ENCODE data around the gene ANKEF1. TPM values are rescaled to one million over a fixed set of nuclear protein-coding genes. Genes with fewer than 3 reads are reported as not detected.

Gene ANKEF1
- total RNA-seq, 1 experiment from 2014 or later = 8.3 TPM

DNA sequence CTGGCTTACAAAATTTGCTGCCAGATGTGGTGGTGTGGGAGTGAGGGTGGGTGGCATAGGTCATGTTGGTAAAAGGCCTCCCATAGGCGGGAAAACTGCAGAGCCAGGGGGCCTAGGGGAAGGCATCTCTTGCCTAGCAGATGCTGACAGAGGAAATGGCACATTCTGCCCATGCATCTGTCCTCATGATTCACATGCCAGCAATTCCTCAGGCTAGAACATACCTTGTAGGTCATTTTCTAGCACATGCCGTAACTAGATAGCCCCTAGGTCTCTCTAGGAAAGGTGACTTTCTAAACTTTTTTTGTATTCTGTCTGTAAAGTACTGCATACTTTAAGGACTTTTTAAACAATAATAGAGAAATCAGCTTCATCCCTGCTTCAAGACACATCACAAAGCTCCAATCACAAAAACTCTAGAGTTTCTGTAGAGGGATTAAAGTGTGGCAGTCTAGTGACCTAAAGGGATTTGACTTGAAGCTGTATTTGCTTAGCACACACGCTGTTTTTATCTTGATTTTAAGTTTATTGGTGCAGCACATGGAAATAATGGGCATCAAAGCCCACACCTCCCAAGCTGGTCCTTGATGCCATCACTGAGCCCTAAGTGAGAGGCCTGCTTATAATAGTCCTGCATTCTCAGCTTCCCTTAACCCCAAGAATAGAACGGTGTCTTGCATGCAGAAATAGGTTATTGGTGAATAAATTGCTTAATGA lies 55.2 kb downstream of the ANKEF1 start:
- H3K36me3 Mint-ChIP-seq (ENCODE audit: insufficient read depth in 1 of 3, low read depth in 3 of 3) = no peaks in the 10 kb centered on the region
- no peak overlapping the region for H3K14ac ChIP-seq (ENCODE audit: insufficient read depth, low read length)
- no peaks in the 10 kb centered on the region for H3K27me3 Mint-ChIP-seq (ENCODE audit: low read depth)
- H3K4me1 Mint-ChIP-seq = peaks cover 27 to 29% of the 10 kb centered on the region in 2 experiments
- H3K9me3 ChIP-seq (ENCODE audit: control insufficient read depth, low read depth, low read length) = no peaks in the 10 kb centered on the region
- H3T11ph ChIP-seq (ENCODE audit: low read length) = no peak overlapping the region
- no peak overlapping the region for H4K5ac ChIP-seq (ENCODE audit: insufficient read length, low read depth, low read length)
- no peak overlapping the region for H2BK5ac ChIP-seq (ENCODE audit: insufficient read length, low read length)
- no peak overlapping the region for H3K4me3 Mint-ChIP-seq
- no peak overlapping the region for H2AK5ac ChIP-seq (ENCODE audit: insufficient read length, low read length)
- no CpG with 5 or more reads among the region's 4 CpGs for WGBS (ENCODE audit: extremely low coverage, insufficient read length, low lambda C conversion rate)
- no peak overlapping the region for H2BK120ac ChIP-seq (ENCODE audit: low read depth, low read length, poor library complexity, severe bottlenecking)
- no peak overlapping the region for H3K56ac ChIP-seq (ENCODE audit: insufficient read length, low read depth, low read length)
- no peak overlapping the region for H3K4me2 ChIP-seq (ENCODE audit: insufficient read depth, insufficient read length, low read length)
- peaks cover 1% of the 10 kb centered on the region; the same call in 1 of the 2 replicates for H3K4me1 ChIP-seq (ENCODE audit: insufficient read depth, low read length)
- H2BK20ac ChIP-seq (ENCODE audit: low read depth, low read length, poor library complexity, severe bottlenecking) = no peak overlapping the region
- H2BK15ac ChIP-seq (ENCODE audit: low read depth, low read length) = no peak overlapping the region
- no peak overlapping the region for H2AFZ ChIP-seq (ENCODE audit: low read length)
- H3K27me3 ChIP-seq (ENCODE audit: insufficient read depth, low read length) = no peaks in the 10 kb centered on the region
- no peak overlapping the region for H3K27ac ChIP-seq (ENCODE audit: insufficient read length, low read depth, low read length)
- H3K27ac Mint-ChIP-seq = no peak overlapping the region
- H3K9me3 Mint-ChIP-seq = no peaks in the 10 kb centered on the region; a peak in 1 of 5 replicates
- H3K79me2 ChIP-seq (ENCODE audit: insufficient read depth, low read length) = no peaks in the 10 kb centered on the region
- no peak overlapping the region for H2BK12ac ChIP-seq (ENCODE audit: insufficient read length, low read depth, low read length)
- no peak overlapping the region for H3K9ac ChIP-seq (ENCODE audit: extremely low read depth, insufficient read length, low read length)
- H4K91ac ChIP-seq (ENCODE audit: insufficient read length, low read depth, low read length) = no peak overlapping the region
- no peak for DNase-seq
- TF ChIP-seq, protein P1, sequence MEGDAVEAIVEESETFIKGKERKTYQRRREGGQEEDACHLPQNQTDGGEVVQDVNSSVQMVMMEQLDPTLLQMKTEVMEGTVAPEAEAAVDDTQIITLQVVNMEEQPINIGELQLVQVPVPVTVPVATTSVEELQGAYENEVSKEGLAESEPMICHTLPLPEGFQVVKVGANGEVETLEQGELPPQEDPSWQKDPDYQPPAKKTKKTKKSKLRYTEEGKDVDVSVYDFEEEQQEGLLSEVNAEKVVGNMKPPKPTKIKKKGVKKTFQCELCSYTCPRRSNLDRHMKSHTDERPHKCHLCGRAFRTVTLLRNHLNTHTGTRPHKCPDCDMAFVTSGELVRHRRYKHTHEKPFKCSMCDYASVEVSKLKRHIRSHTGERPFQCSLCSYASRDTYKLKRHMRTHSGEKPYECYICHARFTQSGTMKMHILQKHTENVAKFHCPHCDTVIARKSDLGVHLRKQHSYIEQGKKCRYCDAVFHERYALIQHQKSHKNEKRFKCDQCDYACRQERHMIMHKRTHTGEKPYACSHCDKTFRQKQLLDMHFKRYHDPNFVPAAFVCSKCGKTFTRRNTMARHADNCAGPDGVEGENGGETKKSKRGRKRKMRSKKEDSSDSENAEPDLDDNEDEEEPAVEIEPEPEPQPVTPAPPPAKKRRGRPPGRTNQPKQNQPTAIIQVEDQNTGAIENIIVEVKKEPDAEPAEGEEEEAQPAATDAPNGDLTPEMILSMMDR (conservative IDR thresholded peaks at IDR 0.05) = no peak
- H3K4ac ChIP-seq (ENCODE audit: low read depth, low read length) = no peak overlapping the region
- H3K23me2 ChIP-seq (ENCODE audit: insufficient read length, low read depth, low read length, poor library complexity, severe bottlenecking) = no peaks in the 10 kb centered on the region
- no peaks in the 10 kb centered on the region for H3K79me1 ChIP-seq (ENCODE audit: insufficient read depth, low read depth, low read length, poor library complexity, severe bottlenecking)
- H3K18ac ChIP-seq (ENCODE audit: insufficient read length, low read depth, low read length) = no peak overlapping the region
- H4K8ac ChIP-seq (replicated peaks; ENCODE audit: insufficient read length, low read depth, low read length) = no peak overlapping the region
- no peak overlapping the region for H3K23ac ChIP-seq (ENCODE audit: insufficient read length, low read depth, low read length)
- no peaks in the 10 kb centered on the region for H4K20me1 ChIP-seq (ENCODE audit: control insufficient read depth, insufficient read depth, insufficient read length)

Measured in H9 (cell line).